Activated effector memory CD4-positive, alpha-beta T cell treated with Interleukin-2 at 50 U/mL for 16 hours (primary cell): ENCODE data around the gene SIGLEC7.
"Not testable (repeated sequence)": the region's sequence is repeated elsewhere in the genome, so short reads cannot be mapped to it uniquely, and the experiment has no call there.

Experiments used
- DNase-seq: peaks from one replicate; pipeline ENCODE4 v3.0.0-alpha.2; 2020

Gene SIGLEC7

GRCh38 chr19:51139299-51140014 is 2.6 kb upstream of the SIGLEC7 start:
- DNase-seq, result no peak

DNA sequence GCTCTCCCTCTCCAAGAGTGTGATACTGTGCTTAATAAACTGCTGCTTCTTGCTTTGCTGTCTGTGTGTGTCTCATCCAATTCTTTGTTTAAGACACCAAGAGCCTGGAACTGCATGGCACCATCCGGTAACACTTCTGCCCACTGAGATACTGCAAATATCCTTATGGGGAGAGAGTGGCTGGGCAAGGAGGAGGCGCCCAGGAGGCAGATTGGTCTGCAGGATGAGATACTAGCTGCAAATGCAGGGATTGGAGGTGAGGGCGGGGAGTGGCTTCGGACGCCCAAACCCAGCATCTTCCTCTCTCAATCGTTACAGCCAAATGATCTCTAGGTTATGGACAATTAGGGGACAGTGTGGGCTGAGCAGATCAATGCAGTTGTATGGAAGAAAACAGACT is 1.7 kb upstream of the SIGLEC7 start:
- no peak for DNase-seq

GRCh38 chr19:51141181-51141580 is 920 bp upstream of the SIGLEC7 start:
- DNase-seq, result no peak

DNA sequence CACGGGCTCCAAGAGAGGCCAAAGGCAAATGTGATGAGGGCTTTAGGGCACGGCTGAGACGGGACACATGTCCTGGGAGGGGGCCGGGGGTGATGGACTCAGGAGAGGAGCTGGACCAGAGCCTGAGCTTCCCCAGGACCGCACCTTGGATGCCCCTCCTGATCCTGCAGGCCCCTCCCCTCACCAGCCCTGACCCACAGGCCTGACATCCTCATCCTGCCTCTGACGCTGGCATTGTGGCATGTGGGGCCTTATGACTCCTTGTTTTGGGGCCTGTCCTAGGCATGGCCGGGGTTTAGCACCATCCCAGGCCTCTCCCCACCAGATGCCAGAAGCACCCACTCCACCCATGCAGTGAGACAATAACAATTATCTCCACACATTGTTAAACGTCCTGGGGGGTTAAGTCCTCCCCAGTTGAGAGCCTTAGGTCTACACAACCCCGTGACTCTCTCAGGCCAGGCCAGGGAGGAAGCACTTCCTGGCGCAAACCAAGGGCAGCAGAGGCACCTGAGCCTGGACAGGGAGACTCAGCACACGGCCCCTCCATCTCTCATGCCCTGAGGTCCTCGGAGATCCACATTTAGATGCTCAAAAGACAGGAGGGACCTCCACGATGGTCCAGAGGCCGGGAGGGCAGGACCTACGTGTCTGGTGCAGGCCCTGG is 841 bp downstream of the SIGLEC7 start:
- not testable (repeated sequence) for DNase-seq

GRCh38 chr19:51143486-51143885 is 1.4 kb downstream of the SIGLEC7 start:
- no peak for DNase-seq

- no peak for DNase-seq
These were observed 2.5 kb downstream of the SIGLEC7 start for GRCh38 chr19:51144482-51145045.

DNA sequence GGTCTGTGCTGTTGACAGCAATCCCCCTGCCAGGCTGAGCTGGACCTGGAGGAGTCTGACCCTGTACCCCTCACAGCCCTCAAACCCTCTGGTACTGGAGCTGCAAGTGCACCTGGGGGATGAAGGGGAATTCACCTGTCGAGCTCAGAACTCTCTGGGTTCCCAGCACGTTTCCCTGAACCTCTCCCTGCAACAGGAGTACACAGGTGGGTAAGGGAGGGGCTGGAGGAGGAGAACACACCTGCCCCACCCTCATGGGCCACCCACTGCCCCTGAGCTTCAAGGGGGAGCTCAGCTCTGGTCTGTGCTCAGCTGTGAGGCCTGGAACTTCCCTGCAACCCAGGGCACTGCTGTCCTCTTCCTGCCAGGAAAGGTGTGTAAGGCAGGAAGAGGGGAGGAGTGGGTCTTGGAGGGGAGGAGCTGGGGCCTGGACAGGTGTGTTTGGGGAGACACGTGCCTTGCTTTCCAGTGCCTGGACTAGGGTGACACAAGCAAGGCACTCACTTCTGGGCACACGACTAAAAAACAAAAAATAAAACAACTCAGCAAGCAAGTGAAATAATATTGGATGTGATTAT is 3.9 kb downstream of the SIGLEC7 start:
- DNase-seq, result no peak

DNA sequence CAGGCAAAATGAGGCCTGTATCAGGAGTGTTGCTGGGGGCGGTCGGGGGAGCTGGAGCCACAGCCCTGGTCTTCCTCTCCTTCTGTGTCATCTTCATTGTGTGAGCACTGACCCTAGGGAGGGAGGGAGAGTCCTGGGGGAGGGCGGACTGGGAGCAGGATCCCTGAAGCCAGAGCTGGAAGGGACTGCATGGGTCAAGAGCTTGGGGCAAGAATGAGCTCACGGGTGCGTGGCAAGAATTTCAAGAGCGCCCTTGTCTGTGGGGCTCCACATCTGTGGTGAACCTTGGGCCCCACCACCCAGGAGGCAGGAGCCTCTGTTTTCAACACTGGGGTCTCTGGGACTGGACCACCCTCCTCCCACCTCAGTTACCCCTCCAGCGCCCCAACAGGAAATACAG is 4.7 kb downstream of the SIGLEC7 start:
- no peak for DNase-seq

DNA sequence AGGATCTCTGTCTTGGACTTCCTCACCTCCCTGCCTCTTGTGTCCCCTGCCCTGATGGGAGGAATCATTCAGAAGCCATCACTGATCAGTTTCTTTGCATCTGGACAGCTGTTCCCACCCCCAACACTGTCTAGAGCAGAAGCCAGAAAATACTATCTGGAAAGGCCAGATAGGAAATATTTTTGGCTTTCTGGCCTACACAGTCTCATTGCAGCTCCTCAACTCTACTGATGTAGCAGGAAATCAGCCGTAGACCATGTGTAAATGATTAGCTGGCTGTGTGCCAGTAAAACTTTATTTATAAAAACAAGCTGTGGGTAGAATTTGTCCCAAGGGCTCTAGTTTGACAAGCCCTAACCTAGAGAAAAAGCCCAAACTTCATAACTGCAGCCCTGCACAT is 5.6 kb downstream of the SIGLEC7 start:
- DNase-seq, result no peak

DNA sequence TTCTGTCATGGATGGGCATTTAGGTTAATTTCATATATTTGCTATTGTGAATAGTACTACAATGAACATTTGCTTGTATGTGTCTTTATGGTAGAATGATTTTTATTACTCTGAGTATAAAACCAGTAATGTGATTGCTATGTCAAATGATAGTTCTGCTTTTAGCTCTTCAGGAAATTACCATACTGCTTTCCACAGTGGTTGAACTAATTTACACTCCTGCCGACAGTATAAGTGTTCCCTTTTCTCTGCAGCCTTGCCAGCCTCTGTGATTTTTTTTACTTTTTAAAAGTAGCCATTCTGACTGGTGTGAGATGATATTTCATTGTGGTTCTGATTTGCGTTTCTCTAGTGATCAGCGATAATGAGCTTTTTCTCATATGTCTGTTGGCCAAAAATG is 6.5 kb downstream of the SIGLEC7 start:
- no peak for DNase-seq

DNA sequence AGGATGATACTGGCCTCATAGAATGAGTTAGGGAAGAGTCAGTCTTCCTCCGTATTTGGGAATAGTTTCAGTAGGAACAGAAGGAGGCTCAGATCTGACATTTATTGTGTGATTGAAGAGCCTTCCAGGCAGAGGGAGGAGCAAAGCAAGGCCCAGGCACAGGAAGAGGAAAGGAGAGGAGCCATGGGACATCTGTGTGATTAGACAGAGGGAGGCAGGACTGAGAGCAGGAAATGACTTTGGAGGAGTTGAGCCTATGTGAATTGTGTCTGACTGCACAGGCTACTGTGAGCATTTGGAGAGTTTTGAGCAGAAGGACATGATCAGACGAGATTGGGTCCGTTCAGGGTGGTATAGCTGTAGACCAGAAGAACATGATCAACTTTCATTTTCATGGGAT is 8.5 kb downstream of the SIGLEC7 start:
- DNase-seq, result no peak

DNA sequence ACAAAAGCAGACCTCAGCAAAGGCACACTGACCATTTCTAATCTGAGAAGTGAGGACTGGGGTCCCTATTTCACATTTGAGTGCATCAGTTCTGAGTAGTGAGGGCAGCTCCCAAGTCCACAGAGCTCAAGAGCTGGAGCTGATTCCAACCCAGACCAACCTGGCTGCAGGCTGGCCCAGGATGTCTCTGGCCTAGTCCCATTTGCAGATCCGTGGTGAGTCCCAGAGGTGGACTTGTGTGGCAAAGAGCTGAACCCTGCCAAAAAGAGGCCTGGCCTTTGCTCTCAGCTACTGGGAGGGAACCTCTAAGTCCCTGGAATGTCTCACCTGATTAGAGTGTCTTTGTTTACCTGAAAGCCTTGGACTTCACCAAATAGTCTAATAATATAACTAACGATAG is 14.6 kb downstream of the SIGLEC7 start:
- no peak for DNase-seq

DNA sequence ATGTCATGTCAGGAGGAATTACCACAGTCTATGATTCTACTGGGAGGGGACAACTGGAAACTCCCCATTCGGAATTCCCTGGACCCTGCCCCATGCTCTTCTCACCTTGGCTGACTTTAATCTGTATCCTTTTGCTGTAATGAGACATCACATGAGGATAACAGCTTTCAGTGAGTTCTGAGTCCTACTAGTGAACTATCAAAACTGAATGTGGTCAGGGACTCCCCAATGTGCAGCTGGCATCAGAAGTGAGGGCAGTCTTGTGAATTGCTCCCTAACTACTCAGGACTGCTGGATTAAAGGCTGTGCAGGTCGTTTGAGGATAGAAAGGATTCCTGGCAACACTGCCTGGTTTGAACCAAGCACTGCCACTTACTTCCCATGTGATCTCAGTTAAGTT is 15.2 kb downstream of the SIGLEC7 start:
- no peak for DNase-seq

DNA sequence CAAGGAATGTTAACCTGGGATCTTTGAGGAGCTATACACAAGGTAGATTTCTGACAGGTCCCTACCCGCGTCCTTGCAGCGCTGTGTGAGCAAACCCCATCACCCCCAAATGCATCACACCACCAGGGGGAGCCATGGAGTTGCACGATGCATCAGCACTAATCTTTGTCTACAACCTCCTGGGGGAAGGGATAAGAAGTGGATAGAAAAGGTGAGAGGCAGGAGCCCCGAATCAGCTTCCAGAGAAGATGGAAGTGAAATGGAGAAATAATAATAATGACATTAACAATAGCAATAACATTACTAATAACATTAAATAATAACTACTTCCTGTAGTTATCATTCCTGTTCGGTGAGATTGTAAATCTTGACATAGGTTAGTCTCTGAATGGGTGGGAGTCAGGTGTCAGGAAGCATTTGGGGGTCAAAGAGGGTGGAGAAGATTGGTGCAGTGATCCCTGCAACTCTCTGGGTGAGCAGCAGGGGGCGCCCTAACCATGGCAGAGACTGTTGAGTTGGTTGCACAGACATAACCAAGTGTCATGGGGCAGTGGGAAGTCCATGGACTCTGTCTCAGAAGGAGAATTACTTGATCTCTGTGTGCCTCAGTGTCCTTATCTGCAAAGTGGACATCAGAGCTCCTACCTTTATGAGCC is 16.5 kb downstream of the SIGLEC7 start:
- peak; percentile 38 for DNase-seq

- DNase-seq, result no peak
These were observed 17.6 kb downstream of the SIGLEC7 start for GRCh38 chr19:51159656-51160055.

DNA sequence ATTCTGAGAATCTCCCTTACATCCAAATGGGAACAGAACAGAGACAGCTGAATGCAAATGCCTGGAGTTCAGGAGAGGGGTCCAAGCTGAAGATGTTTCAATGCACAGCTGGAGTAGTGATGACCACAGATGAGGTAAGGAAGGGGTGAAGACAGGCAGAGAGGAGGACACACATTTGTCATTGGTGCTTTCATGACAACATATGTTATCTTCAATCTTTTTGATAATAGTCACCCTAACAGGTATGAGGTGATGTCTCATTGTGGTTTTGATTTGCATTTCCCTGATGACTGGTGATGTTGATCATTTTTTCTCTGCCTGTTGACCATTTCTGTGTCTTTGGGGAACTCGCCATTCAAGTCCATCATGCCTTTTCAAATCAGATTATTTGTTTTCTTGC is 19.2 kb downstream of the SIGLEC7 start:
- DNase-seq, result no peak

DNA sequence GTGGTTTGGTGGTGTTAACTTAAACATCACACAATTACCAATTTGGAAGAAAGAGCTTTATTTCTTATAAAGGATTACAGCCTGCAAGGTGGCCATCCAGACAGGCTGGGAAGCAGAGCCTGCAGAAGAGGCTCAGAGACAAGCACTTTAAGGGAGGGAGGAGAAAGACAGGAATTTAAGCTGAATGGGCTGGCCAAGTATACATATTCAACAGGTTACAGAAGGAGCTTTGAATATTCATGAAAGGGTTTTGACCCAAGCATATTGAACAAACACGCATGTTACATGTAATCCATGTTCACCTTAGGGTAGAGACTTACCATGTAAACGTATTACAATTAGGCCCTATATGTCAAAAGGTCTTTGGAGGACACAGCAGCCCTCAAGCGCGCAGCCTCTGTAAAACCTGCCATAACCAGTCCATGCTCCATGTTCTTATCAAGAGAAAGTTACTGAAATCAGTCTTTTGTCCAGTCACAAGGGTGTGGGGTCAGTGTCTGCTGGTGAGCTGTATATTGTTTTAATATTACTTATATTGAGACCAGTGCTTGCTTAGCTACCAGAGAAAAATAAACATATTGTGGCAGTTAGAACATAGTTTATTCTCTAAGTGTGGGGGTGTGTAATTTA is 19.9 kb downstream of the SIGLEC7 start:
- DNase-seq, result no peak

DNA sequence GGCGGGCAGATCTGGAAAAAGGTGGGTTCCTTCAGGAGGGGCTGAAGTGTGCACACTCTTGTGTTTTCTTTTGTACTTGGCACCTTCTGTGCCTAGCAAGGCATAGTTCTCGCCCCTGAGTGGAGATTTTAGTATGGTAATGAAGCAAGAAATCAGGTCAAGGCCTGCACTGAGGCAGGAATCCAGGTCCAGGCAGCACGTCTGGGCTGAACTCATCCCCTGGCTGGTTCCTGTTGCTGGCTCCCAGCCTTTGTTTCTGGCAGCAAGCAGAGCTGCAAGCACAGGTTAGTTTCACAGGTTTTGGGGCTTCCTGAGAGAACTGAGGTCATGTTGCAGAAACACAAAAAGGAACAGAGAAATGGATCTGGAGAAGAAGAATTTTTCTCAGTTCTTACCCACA is 21.2 kb downstream of the SIGLEC7 start:
- no peak for DNase-seq

GRCh38 chr19:51164215-51164614 is 22.1 kb downstream of the SIGLEC7 start:
- DNase-seq, result no peak

DNA sequence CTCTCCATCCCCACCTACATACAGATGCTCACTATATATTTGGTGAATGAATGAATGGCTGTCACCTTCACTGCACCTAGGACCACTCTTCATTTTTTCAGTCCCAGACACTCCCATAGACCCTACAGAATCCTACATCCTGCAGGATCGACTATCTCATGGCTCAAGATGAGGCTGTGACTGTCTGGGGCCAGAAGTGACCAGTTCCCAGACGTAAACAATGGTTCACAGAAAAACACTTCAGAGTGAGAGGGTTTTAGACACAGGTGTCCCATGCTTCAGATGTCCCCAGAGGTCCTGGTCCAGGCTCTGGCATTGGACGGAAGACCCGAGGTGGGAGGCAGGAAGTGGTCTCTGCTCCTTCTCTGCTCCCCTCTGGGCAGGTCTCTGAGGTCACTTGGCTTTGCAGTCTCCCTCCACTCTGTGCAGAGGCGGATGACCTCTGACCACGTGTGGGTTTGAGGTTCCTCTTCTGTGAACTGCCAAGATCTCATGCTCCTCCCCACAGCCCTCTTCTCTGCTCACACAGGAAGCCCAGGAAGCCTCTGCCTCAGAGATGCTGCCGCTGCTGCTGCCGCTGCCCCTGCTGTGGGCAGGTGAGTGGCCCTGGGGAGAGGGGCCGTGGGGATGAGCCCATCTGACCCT is 24.9 kb downstream of the SIGLEC7 start:
- DNase-seq, result no peak

GRCh38 chr19:51168564-51169282 is 26.6 kb downstream of the SIGLEC7 start:
- no peak for DNase-seq
